ENCODE measurements around the gene LYL1. TPM values are rescaled to one million over a fixed set of nuclear protein-coding genes. Genes with fewer than 3 reads are reported as not detected.
"Not testable (repeated sequence)": the region's sequence is repeated elsewhere in the genome, so short reads cannot be mapped to it uniquely, and the experiment has no call there.

Gene LYL1
- total RNA-seq, result 1 to 10 TPM; 3.3 to 3.8 TPM

GRCh38 chr19:13102666-13103580, at the start of gene LYL1:
Gene LYL1 (minus strand): TSS chr19:13102858. CDS start chr19:13101171, 1,687 bp downstream.
- peak; percentile 11 for ATAC-seq
- Mint-ChIP-seq H3K36me3 (ENCODE audit: low read depth) (peaks cover 13% of the 10 kb centered on the region), H3K9me3 (ENCODE audit: insufficient read depth) (no peaks in the 10 kb centered on the region), H3K27ac (no peak within 1 kb of the TSS), H3K4me1 (ENCODE audit: low read depth) (peaks cover 47% of the 10 kb centered on the region), H3K4me3 (peak within 1 kb of the TSS; percentile 58), H3K27me3 (ENCODE audit: low read depth) (peaks cover 10% of the 10 kb centered on the region)
- ChIA-PET CTCF (interaction anchor here (1.5 kb wide), 1 partner anchor 218 kb away, joined by 3 read pairs; no protein-coding TSS in a partner anchor), POLR2A (interaction anchor here (2.0 kb wide), 1 partner anchor 52 kb away, joined by 9 read pairs; no protein-coding TSS in a partner anchor)
- no peak for DNase-seq

GRCh38 chr19:13151605-13152355, 49.1 kb upstream of the LYL1 start:
- Mint-ChIP-seq H3K27me3 (ENCODE audit: low read depth) (peaks cover 2% of the 10 kb centered on the region), H3K36me3 (ENCODE audit: low read depth) (peaks cover 38% of the 10 kb centered on the region), H3K4me1 (ENCODE audit: low read depth) (peaks cover 29% of the 10 kb centered on the region), H3K27ac (peak overlapping the region; percentile 99), H3K4me3 (peak overlapping the region; percentile 99), H3K9me3 (ENCODE audit: insufficient read depth) (no peaks in the 10 kb centered on the region)
- POLR2A ChIA-PET, result interaction anchor here (0.6 to 2.2 kb wide), 33 partner anchors 10 to 695 kb away, joined by 3 to 134 read pairs (median 4); partner anchors contain the start of genes C19orf53, CALR, JUNB and NACC1
- CTCF ChIA-PET, result interaction anchor here (0.7 to 2.1 kb wide), 10 partner anchors 12 to 187 kb away, joined by 3 to 15 read pairs (median 5); partner anchors contain the start of gene NACC1
- ATAC-seq, result peak; percentile 52
- peak; percentile 97 for DNase-seq

- Mint-ChIP-seq H3K36me3 (ENCODE audit: low read depth) (peaks cover 33% of the 10 kb centered on the region), H3K27ac (peak overlapping the region; percentile 99), H3K9me3 (ENCODE audit: insufficient read depth) (no peaks in the 10 kb centered on the region), H3K27me3 (ENCODE audit: low read depth) (peaks cover 2% of the 10 kb centered on the region), H3K4me3 (peak overlapping the region; percentile 99), H3K4me1 (ENCODE audit: low read depth) (peaks cover 23% of the 10 kb centered on the region)
- POLR2A ChIA-PET, result interaction anchor here (0.5 to 2.1 kb wide), 6 partner anchors 17 to 623 kb away, joined by 3 to 11 read pairs (median 4); partner anchors contain the start of genes C19orf53 and NACC1
- ATAC-seq, result no peak
- CTCF ChIA-PET, result interaction anchor here (1.8 to 2.3 kb wide), 4 partner anchors 17 to 112 kb away, joined by 5 to 11 read pairs (median 6); no protein-coding TSS in a partner anchor
- peak; percentile 53 for DNase-seq
Observed at GRCh38 chr19:13150931-13151604, 48.4 kb upstream of the LYL1 start.

- Mint-ChIP-seq H3K36me3 (ENCODE audit: low read depth) (peaks cover 30% of the 10 kb centered on the region), H3K4me1 (ENCODE audit: low read depth) (peaks cover 20% of the 10 kb centered on the region), H3K4me3 (peak within 1 kb of the TSS; percentile 99), H3K9me3 (ENCODE audit: insufficient read depth) (no peaks in the 10 kb centered on the region), H3K27me3 (ENCODE audit: low read depth) (peaks cover 2% of the 10 kb centered on the region), H3K27ac (peak within 1 kb of the TSS; percentile 99)
- ChIA-PET CTCF (interaction anchor here (0.9 to 2.3 kb wide), 7 partner anchors 13 to 185 kb away, joined by 3 to 11 read pairs (median 6); partner anchors contain the start of gene NACC1), POLR2A (interaction anchor here (0.5 to 2.1 kb wide), 13 partner anchors 13 to 1199 kb away, joined by 3 to 15 read pairs (median 3); partner anchors contain the start of gene NACC1)
- peak; percentile 95 for DNase-seq
- ATAC-seq, result peak; percentile 42
Observed at GRCh38 chr19:13150187-13150930, 47.7 kb upstream of the LYL1 start, which contains the start of the genes IER2 and STX10. Gene IER2 (plus strand): TSS chr19:13150411. CDS start chr19:13153187, 2,776 bp downstream. Gene STX10 (minus strand): TSS chr19:13150375. CDS start chr19:13150173, 202 bp downstream.

- peaks cover 20% of the 10 kb centered on the region for H3K4me1 Mint-ChIP-seq (ENCODE audit: low read depth)
- POLR2A ChIA-PET, result interaction anchor here (0.5 to 2.1 kb wide), 9 partner anchors 13 to 1200 kb away, joined by 3 to 15 read pairs (median 4); partner anchors contain the start of gene NACC1
- H3K27ac Mint-ChIP-seq, result peak overlapping the region; percentile 99
- peaks cover 24% of the 10 kb centered on the region for H3K36me3 Mint-ChIP-seq (ENCODE audit: low read depth)
- H3K4me3 Mint-ChIP-seq, result peak overlapping the region; percentile 99
- DNase-seq, result peak; percentile 62
- H3K9me3 Mint-ChIP-seq (ENCODE audit: insufficient read depth), result no peaks in the 10 kb centered on the region
- H3K27me3 Mint-ChIP-seq (ENCODE audit: low read depth), result peaks cover 2% of the 10 kb centered on the region
- peak; percentile 2 for ATAC-seq
- CTCF ChIA-PET, result interaction anchor here (0.9 to 2.3 kb wide), 7 partner anchors 14 to 184 kb away, joined by 3 to 11 read pairs (median 6); partner anchors contain the start of gene NACC1
Observed at GRCh38 chr19:13149628-13150186, 47.0 kb upstream of the LYL1 start.

- POLR2A ChIA-PET, result interaction anchor here (0.7 to 2.1 kb wide), 5 partner anchors 14 to 32 kb away, joined by 3 to 15 read pairs (median 5); partner anchors contain the start of gene NACC1
- DNase-seq; H3K9me3 Mint-ChIP-seq (ENCODE audit: insufficient read depth); ATAC-seq; H3K27me3 Mint-ChIP-seq (ENCODE audit: low read depth): not testable (repeated sequence)
- Mint-ChIP-seq H3K4me1 (ENCODE audit: low read depth) (peaks cover 20% of the 10 kb centered on the region), H3K27ac (peak overlapping the region; percentile 66), H3K36me3 (ENCODE audit: low read depth) (peaks cover 21% of the 10 kb centered on the region), H3K4me3 (peak overlapping the region; percentile 99)
- CTCF ChIA-PET, result interaction anchor here (0.9 to 2.3 kb wide), 7 partner anchors 14 to 184 kb away, joined by 3 to 11 read pairs (median 6); partner anchors contain the start of gene NACC1
Observed at GRCh38 chr19:13149173-13149627, 46.5 kb upstream of the LYL1 start.

GRCh38 chr19:13146763-13147563, 44.3 kb upstream of the LYL1 start:
- no peak for DNase-seq
- ChIA-PET POLR2A (no interaction called here), CTCF (interaction anchor here (1.2 kb wide), 1 partner anchor 42 kb away, joined by 4 read pairs; no protein-coding TSS in a partner anchor)
- Mint-ChIP-seq H3K9me3 (ENCODE audit: insufficient read depth) (no peaks in the 10 kb centered on the region), H3K4me3 (no peak overlapping the region), H3K27me3 (ENCODE audit: low read depth) (no peaks in the 10 kb centered on the region), H3K4me1 (ENCODE audit: low read depth) (peaks cover 18% of the 10 kb centered on the region), H3K27ac (no peak overlapping the region), H3K36me3 (ENCODE audit: low read depth) (peaks cover 10% of the 10 kb centered on the region)
- no peak for ATAC-seq

GRCh38 chr19:13139633-13140311, 37.1 kb upstream of the LYL1 start:
- H3K27ac Mint-ChIP-seq, result peak overlapping the region; percentile 67
- CTCF ChIA-PET, result no interaction called here

GRCh38 chr19:13138916-13139198, 36.2 kb upstream of the LYL1 start:
- ATAC-seq (no peak), DNase-seq (no peak)
- POLR2A ChIA-PET, result interaction anchor here (0.6 kb wide), 1 partner anchor 14 kb away, joined by 3 read pairs; no protein-coding TSS in a partner anchor
- H3K4me1 Mint-ChIP-seq (ENCODE audit: low read depth), result peaks cover 3% of the 10 kb centered on the region
- no peaks in the 10 kb centered on the region for H3K27me3 Mint-ChIP-seq (ENCODE audit: low read depth)
- H3K9me3 Mint-ChIP-seq (ENCODE audit: insufficient read depth), result no peaks in the 10 kb centered on the region
- H3K4me3 Mint-ChIP-seq, result no peak overlapping the region
- CTCF ChIA-PET, result no interaction called here
- peaks cover 21% of the 10 kb centered on the region for H3K36me3 Mint-ChIP-seq (ENCODE audit: low read depth)
- H3K27ac Mint-ChIP-seq, result no peak overlapping the region

More at GRCh38 chr19:13139633-13140311, 37.1 kb upstream of the LYL1 start:
- H3K4me1 Mint-ChIP-seq (ENCODE audit: low read depth), result peaks cover 3% of the 10 kb centered on the region
- ATAC-seq (no peak), DNase-seq (no peak)
- POLR2A ChIA-PET, result no interaction called here
- no peak overlapping the region for H3K4me3 Mint-ChIP-seq
- peaks cover 21% of the 10 kb centered on the region for H3K36me3 Mint-ChIP-seq (ENCODE audit: low read depth)
- H3K27me3 Mint-ChIP-seq (ENCODE audit: low read depth), result no peaks in the 10 kb centered on the region
- no peaks in the 10 kb centered on the region for H3K9me3 Mint-ChIP-seq (ENCODE audit: insufficient read depth)

All from activated CD8-positive, alpha-beta T cell treated with anti-CD3 and anti-CD28 coated beads, Interleukin-2, amount 10 ng/mL, durations not matched to agents 7 days and 5 days (primary cell).